HG03097 (cell line): ENCODE results near the gene C10orf62.
"Not testable (repeated sequence)": the region's sequence is repeated elsewhere in the genome, so short reads cannot be mapped to it uniquely, and the experiment has no call there.

Source experiments
- ATAC-seq: cut with Tn5 transposase; IDR thresholded peaks from one replicate; pipeline ENCODE4 v1.9.1; 2021; ENCODE audit not compliant: unreplicated experiment, low FRiP score

C10orf62 gene

GRCh38 chr10:97563337-97563736 lies 26.2 kb upstream of the C10orf62 start:
- no peak for ATAC-seq

DNA sequence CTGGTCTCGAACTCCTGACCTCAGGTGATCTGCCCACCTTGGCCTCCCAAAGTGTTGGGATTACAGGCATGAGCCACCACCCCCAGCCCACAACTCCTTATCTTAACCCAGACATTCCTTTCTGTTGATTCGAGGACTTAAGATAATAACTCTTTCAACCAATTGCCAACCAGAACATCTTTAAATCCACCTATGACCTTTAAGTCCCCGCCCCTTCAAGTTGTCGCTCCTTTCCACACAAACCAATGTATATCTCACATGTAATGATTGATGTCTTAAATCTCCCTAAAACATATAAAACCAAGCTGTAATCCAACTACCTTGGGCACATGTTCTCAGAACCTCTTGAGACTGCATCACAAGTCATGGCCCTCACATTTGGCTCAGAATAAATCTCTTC lies 24.7 kb upstream of the C10orf62 start:
- no peak for ATAC-seq

- ATAC-seq: no peak
These were observed 23.1 kb upstream of the C10orf62 start for GRCh38 chr10:97566336-97566996.

DNA sequence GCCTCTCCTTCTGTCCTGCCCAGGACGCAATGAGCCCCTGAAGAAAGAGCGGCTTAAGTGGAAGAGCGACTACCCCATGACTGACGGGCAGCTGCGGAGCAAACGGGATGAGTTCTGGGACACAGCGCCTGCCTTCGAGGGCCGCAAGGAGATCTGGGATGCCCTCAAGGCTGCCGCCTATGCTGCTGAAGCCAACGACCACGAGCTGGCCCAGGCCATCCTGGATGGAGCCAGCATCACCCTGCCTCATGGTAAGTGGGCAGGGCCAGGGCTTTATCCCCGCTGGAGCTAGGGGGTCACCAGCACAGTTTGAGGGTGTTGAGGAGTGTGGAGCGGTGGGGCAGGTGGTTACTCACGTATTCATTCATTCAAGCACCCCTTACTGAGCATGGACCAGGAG lies 21.6 kb upstream of the C10orf62 start:
- no peak for ATAC-seq

DNA sequence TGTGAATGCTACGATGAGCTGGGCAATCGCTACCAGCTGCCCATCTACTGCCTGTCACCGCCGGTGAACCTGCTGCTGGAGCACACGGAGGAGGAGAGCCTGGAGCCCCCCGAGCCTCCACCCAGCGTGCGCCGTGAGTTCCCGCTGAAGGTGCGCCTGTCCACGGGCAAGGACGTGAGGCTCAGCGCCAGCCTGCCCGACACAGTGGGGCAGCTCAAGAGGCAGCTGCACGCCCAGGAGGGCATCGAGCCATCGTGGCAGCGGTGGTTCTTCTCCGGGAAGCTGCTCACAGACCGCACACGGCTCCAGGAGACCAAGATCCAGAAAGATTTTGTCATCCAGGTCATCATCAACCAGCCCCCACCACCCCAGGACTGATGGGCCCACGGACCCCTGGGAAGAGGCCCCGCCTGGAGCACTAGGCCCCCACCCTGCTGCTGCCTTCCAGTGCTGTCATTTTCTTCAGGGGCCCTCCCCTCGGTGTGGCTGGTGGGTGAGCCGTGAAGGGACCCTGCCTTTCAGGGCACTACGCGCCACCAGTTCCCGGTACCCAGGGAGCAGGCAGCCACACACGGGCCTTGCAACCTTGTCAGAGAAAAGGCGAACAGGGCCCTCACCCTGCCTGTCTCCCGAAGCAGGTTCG lies 19.3 kb upstream of the C10orf62 start:
- no peak for ATAC-seq

GRCh38 chr10:97570789-97571471 lies 18.6 kb upstream of the C10orf62 start:
- ATAC-seq: no peak

DNA sequence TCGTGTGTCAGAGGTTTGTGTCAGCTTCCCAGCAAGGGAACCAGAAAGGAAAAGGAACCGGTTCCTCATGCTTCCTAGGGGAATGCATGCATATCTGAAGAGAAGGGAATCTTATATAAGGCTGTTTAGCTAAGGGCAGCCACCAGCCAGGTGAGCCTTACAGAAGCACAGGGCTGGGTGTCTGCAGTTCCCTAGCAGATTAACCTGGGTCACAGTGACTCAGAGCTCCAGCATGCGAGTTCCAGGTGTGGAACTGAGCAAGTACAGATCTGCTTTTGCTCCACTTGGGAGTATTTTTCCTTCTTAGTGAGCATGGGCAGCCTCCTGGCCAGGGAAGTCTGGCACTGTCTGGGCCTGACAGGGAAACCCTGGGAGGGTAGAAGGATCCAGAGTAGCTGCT lies 17.9 kb upstream of the C10orf62 start:
- no peak for ATAC-seq

DNA sequence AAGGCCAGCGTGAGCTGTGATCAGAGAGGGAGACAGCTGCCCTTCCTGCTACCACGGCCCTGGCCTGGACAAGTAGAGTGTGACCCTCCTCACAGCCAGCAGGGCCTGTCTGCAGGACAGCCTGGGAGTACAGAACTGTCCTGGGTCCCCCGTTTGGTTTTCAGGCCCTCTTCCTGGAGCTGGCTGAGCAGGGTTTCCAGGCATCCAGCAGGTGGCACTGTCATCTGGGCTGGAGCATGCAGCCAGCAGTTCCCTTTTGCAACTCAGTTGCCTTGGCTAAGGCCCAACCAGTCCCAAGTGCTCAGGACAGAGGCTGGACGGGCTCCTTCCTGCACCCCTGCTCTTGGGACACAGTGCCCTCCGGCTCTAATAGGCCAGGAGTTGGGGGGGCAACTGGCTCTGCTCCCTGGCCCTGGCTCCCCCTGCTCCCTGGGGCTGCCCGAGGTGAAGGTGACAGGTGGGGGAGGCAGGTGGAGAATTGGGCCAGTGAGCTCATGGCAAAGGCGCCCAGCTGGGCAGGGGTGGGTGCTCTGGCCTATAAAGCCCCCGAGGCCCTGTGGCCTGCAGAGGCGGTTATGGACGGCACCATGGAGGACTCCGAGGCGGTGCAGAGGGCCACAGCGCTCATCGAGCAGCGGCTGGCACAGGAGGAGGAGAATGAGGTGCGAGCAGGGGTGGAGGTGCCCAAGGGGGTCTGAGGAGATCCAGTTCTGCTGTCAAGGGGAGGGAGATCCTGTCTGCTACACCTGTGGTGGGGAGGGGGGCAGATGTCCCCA lies 17.1 kb upstream of the C10orf62 start, which contains the start of gene ANKRD2:
Gene ANKRD2 (plus strand): TSS at position 566 of the 776 bp plus-strand sequence. CDS start 10 bp downstream, at position 576.
- ATAC-seq: no peak

- no peak for ATAC-seq
These were observed 16.5 kb upstream of the C10orf62 start for GRCh38 chr10:97573021-97573420.

DNA sequence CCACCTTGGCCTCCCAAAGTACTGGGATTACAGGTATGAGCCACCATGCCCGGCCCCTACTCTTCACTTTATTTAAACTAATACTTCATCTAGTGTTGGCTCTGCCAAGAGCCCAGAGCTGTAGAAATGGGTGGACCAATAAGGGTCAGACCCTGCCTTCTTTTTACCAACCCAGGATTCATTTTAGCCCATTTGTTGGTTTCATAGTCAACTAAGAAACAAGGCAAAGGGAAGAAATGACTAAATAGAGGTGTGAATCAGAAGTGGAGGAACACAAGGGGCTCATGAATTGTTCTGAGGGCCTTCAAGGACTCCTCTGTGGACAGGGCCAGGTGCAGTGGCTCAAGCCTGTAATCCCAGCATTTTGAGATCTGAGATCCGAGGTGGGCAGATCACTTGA lies 15.8 kb upstream of the C10orf62 start:
- ATAC-seq: no peak

DNA sequence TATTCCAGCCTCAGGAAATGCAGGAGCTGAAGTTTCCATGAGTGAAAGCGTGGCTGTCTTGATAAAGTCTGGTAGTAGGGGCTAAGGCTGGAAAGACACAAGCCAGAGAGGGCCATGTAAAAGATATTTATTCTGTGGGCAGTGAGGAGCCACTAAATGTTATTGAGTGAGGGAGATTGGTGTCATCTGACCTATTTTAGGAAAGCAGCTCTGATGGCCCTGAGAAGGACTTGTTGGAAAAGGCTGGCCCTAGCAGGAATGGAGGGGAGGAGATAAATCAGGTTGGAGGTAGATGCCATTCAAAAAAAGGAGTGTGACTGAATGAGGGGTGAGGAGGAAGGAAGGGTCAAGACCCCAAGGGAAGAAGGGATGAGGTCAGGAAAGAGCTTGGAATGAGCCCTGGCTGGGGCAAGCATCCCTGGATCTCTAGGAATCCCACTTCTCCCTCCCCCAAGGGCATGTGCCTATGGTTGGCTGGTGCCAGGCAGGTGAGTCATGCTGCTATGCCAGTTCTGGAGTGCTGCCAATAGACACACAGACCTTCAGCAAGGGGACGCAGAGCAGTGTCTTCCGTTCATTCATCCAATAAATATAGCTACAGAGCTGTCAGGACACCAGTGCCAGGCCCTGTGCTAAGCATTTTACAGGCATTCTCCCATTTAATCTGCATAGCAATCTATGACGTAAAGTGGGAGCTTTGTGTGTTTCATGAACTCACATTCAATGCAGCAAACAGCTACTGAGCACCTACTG lies 15.0 kb upstream of the C10orf62 start:
- ATAC-seq: no peak

DNA sequence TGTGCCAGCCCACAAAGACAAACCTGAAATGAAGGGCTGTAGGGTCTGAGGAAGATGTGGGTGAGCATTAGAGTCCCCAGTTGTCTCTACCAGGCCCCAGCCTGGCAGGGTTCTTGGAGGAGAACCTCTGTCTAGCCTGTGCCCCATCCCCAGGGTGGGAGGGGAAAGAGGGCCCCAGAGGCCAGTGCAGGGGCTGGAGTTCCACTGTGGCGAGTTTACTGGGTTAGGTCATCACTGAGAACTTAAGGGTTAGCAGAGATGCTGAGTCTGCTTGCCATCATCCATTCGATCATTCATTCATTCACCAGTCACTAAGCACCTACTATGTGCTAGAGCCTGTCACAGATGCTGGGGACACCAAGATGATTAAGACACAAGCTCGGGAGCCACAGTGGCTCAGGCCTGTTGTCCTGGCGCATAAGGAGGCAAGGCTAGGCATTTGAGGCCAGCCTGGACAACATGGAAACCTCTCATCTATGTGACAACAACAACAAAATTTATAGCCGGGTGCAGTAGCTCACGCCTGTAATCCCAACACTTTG lies 14.3 kb upstream of the C10orf62 start:
- ATAC-seq: no peak

DNA sequence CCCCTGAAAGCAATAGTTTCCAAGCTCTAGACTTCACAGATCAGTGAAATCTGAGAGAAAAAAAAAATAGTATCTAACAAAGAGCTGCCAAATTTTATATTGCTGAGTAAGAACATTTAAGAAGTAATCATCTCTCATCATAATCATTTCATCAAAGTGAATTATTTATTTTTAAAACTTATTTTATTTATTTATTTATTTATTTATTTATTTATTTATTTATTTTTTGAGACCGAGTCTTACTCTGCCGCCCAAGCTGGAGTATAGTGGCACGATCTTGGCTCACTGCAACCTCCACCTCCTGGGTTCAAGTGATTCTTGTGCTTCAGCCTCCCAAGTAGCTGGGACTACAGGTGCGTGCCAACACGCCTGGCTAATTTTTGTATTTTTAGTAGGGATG lies 13.0 kb upstream of the C10orf62 start:
- not testable (repeated sequence) for ATAC-seq

DNA sequence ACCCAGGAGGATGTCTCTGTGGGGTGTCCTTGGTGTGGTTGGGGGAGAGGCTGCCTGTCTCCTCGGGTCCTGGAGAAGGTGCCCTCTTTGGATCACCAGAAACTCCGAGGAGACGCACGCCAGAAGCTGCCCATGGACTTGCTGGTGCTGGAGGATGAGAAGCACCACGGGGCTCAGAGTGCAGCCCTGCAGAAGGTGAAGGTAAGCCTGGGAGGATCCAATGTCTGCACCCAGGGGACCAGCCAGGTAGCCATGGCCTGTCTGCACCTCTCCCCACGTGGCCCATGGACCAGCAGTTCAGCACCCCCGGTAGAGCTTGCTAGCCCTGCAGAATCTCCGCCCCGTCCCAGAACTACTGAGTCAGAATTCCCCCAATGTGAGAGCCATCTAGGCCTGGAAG lies 11.8 kb upstream of the C10orf62 start:
- no peak for ATAC-seq

DNA sequence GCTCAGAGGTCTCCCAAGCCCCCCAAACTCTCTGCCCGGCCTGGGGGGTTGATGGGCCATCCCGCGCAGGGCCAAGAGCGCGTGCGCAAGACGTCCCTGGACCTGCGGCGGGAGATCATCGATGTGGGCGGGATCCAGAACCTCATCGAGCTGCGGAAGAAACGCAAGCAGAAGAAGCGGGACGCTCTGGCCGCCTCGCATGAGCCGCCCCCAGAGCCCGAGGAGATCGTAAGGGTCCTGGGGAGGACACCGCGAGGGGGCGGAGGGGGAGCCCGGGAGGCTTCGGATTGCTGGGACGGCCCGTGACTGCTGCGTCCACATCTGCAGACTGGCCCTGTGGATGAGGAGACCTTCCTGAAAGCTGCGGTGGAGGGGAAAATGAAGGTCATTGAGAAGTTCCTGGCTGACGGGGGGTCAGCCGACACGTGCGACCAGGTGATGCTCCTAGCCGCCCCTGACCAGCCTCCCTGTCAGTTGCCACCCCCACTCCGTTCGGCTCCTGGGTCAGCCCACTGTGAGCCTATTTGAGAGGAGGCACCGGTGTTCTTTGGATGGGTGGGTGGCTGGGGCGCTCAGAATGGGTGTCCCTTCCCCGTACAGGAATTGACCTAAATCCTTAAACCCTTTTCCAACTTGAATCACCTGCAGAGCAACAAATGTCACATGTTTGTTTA lies 11.2 kb upstream of the C10orf62 start:
- ATAC-seq: no peak

DNA sequence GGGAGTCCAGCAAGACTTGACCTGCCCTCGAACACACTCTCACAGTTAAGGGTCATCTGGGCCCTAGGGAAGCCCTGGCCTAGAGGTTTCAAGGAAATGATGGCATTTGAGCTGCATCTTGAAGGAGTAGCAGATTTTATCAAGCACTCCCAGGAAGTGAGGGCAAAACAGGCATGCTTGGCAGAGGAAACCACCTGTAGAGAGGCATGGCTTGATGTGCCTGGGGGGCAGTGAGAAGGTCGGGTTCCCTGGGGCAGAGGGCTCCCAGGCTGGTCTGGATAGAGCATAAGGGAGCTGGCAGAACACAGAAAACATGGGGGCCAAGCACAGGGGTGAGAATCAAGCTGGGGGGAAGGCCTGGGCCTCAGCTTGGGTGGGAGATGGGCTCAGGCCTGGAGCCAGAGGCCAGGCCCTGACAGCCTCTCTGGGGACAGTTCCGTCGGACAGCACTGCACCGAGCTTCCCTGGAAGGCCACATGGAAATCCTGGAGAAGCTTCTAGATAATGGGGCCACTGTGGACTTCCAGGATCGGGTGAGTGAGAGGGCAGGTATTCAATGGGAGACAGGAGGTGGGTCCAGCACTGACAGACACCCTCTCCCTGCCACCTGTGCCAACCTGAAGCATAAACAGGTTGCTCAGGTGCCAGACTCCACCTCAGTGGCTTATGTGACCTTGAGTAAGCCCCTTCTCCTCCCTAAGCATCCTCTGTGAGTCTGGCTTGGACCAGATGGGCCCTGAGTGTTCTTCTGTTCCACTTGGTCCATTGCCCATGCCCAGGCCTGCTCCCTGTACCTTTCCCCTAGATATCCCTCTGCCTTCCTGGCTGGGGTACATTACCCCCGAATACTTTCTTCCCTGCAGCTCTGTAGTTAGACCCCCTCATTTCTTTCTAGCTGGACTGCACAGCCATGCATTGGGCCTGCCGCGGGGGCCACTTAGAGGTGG lies 8.8 kb upstream of the C10orf62 start:
- no peak for ATAC-seq

GRCh38 chr10:97582169-97582568 lies 7.4 kb upstream of the C10orf62 start:
- ATAC-seq: no peak

DNA sequence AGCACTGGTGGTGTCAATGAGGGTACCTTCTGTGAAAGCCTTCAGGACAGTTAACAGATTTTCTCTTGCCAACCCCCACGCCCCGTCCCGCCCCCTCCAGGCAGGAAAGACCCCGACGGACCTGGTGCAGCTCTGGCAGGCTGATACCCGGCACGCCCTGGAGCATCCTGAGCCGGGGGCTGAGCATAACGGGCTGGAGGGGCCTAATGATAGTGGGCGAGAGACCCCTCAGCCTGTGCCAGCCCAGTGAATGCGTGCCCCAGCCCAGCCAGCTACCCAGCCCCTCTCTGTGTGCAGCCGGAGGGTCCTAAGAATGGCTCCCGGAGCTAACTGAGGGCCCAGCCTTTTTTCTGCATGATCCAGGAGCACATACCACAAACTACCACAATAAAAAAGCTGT lies 6.0 kb upstream of the C10orf62 start:
- ATAC-seq: no peak
